GM18526 (cell line): ENCODE measurements around the gene KRT16.

Experiments
- POLR2A ChIP-seq: IDR thresholded peaks from 3 replicates; pipeline ENCODE4 v1.6.1; 2011; ENCODE audit not compliant: insufficient read length; ENCODE audit errors: extremely low read depth

Gene KRT16

DNA sequence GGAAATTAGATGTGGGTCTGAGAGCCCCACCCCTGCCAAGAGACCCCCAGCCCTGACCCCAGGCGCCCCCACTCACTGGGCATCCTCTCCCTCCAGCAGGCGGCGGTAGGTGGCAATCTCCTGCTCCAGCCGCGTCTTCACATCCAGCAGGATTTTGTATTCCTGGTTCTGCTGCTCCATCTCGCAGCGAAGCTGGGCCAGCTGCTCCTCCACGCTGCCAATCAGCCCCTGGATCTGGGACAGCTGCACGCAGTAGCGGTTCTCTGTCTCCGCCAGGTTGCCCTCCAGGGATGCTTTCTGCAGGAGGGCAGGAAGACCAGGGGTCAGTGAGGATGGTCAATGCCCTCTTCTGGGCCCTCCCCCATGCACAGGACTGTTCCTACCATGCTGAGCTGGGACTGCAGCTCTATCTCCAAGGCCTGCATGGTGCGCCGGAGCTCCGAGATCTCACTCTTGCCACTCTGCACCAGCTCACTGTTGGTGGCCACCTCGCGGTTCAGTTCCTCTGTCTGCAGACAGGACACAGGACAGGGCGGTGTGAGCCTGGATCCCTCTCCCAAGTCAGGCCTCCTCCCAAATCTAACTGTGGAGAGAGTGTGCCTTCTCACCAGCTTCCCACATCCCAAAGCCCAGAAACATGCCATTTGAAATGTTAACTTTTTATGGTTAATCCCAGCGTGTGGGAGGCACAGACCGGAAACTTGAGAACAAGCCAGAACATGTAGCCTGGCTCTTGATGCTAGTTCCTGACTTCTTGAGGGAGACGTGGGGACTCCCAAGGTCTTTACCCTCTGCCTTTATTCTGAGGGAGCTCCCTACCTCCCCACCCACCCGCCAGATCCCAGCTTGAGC, 8.2 kb upstream of the KRT16 start:
- TF ChIP-seq POLR2A: no peak

DNA sequence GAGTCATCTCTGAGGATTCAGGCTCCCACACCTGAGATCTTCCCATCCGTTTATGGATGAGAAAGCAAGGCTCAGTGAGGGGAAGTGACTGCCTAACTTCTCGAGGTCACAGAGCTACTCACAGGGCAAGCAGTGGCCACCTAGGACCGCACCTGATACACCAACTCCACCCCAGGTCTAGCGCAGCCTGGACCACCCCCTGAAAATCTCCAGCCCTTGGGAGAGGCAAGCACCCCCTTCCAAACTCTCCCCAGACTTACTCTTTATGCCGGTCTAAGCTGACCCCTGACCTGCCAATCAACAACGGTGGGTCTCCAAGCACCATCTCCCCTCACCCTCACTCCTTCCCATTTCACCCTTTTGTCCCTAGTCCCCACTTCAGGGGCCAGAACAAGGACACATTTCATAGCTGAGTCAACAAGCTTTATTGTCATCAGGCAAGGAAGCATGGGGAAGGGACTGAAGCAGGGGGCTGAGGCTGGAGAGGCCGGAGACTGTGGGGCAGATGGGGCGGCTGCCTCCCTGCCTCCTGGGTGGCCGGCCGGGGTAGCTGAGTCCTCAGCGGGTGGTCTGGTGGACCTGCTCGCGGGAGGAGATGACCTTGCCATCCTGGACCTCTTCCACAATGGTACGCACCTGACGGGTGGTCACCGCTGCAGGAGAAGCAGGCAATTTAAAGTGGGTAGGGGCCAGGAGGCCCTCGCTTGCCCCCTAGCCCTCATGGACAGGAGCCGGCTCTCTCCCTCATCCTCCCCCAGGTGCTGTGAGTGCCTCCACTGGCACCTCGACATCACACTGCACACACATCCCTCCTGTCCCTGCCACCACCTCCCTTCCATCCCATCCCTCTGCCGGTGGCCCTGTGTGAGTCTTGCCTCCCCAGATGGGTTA, 6.7 kb upstream of the KRT16 start:
- TF ChIP-seq POLR2A: no peak

DNA sequence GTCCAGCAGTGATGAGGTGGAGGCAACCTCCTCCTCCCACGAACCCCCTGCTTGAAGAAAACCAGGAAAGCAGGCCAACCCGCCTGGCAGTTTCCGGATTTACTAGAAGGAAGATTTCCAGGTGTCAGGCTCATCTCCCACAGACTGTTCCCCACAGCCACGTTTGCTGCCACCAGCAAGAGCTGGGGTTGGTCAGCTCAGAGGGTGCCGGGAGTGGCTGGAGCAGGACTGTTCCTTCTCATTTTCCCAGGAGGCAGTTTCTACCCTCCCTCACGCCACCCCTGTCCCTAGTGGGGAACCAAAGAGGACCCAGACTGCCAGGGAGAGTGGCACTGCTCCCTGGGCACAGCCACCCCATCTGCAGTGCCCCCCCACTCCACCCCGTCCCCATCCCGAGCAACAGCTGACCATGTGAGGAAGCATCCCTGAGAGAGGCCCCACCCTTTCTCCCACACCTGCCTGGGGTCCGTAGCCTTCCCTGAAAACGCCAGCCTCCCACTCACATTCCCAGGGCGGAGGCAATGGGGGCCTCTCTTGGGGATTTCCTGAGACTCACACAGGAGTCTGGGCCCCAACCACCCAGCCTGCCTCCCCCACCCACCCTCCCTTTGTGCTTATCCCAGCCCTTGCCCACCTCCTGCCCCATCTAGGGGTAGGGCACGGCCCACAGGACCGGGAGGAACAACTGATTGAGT, 5.9 kb upstream of the KRT16 start:
- no peak for TF ChIP-seq POLR2A

DNA sequence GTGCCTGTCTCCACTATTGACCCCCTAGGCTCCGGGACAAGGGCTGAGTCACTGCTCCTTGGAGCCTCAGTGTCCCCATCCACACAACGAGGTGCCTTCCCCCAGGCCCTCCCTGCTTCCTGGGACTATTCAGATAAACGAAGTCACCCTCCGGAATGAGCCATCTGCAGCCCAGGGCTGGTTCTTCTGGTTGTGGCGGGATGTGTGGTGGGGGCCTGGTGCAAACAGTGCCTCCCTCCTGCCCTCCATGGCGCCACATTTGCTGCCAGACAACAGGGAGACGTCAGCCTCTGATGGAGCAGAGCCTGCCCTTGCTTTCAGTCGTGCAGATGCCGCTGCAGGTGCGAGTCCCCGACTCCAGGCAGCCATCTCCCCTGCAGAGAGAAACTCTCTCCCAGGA, 5.1 kb upstream of the KRT16 start:
- TF ChIP-seq POLR2A: no peak

DNA sequence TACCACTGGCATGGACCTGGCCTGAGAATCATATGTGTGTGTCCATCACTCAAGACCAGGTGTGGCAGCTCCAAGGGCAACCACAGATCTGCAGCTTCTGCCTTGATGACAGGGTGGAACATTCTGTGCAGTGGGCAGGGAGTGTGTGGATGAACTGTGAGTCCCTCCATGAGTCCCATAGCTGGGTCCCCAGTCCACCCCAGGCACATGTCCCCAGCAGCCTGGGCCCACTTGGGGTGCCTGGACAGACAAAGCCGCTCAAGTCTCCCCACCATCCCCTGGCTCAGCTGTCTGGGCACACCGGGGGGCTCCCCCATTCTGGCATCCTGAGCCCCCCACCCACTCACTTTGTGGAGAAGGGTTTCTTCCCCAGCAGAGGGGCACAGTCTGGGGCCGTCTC, 4.6 kb upstream of the KRT16 start:
- no peak for TF ChIP-seq POLR2A

DNA sequence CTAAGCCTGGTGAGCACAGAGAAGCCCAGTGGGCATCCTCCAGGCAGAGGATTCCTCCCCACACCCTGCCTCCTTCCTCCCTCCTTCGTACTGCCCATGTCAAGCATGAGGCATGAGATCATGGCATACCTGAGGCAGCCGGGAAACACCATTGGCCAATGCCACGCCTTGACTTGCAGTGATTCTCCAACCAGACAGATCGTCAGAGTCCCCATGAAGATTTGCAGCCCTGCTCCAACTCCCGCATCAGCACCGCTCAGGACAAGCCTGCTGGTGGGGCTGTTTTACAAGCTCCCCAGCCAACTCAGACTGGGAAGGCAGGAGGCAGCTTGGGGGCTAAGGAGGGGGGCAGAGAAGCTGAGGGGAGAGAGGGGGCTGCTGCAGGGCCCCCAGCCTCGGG, 2.9 kb upstream of the KRT16 start:
- TF ChIP-seq POLR2A: no peak

DNA sequence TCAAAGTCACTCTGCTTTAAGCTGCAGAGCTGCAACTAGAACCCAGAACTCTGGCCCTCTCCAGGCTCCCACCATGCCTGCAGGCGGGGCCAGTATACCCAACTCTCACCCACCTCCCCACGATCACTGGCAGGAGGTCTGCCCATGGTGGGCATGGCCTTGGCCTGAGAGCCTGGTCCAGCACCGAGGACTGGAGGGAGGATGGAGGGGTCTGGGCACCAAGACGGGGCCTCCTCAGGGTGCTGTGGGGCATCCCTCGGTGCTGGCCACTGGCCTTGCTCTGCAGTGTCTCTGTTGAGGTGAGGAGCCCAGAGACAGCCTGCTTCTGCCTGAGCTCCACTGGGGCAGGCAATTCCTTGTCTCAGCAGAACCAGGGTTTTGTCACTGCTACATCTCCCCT, 1.5 kb upstream of the KRT16 start:
- TF ChIP-seq POLR2A: no peak

DNA sequence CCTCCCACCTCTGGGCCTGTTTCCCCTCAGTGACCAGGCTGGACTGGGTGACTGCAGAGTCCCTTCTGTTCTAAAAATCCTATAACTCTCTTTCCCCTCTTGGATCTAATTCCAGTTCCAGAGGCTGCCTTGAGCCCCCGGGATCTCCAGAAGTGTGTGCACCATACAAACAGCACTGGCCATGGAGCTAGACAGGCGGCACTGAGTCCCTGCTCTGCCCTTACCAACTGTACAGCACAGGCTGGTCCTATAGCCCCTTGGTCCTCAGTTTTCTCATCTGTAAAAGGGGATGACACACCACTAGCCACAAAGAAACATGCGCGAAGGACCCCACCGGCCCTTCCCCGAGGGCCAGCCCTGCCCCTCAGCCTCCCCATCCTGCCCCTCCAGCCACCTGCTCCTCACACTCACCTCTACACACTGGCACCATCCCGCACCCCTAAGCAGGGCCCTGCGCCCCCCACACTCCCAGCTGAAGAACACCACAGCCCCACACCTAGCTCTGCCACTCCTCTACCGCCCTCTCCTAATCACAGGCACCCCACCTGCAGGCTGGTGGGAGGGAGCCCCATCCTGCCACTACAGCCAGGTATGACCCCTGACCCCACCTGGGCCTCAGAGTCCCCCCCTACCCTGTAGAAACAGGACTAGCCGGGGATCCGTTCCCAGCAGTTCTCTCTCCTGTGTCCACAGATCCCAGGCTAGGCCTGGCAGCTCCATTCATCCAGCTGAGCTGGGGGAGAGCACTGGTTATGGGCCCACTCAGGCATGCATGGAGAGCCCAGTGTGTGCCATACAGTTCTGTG, 913 bp upstream of the KRT16 start:
- no peak for TF ChIP-seq POLR2A

DNA sequence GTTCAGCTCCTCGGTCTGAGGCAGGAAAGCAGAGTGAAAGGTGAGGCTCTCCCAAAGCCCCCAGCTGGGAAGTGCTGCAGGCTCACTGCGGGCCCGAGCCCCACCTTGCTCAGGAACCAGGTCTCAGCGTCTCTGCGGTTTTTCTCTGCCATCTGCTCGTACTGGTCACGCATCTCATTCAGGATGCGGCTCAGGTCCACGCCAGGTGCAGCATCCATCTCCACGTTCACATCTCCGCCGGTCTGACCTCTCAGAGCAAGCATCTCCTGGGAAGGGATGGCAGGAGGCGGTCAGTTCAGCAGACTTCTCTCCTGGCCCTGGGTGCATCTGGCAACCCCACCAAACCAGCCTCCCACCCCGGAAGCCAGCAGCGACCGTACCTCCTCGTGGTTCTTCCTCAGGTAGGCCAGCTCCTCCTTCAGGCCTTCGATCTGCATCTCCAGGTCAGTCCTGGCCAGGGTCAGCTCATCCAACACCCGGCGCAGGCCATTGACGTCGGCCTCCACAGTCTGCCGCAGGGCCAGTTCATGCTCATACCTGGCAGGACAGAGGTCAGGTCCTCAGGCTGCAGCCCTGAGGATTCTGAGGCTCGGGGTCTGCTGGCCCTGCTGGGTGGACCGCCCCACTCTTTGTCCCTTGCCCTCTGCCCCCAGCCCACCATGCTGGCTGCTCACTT, 1.5 kb downstream of the KRT16 start:
- TF ChIP-seq POLR2A: no peak

DNA sequence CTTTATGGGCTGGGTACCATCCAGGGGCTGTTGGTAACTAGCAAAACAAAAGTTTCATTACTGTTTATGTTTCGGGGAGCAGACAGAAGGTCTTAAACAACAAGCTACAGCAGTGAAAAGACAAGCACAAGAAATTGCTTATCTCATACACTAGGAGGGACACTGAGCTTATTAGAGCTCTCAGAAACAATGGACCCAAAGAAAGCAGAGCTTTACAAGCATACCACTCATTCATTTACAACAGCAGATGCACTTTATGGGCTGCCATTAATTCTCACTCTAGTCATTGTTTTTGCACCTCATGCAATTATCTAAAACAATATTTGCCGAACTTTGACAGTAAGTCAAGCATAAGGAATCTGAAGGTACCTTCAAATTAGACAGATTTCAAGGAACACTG, 10.0 kb downstream of the KRT16 start:
- TF ChIP-seq POLR2A: no peak

DNA sequence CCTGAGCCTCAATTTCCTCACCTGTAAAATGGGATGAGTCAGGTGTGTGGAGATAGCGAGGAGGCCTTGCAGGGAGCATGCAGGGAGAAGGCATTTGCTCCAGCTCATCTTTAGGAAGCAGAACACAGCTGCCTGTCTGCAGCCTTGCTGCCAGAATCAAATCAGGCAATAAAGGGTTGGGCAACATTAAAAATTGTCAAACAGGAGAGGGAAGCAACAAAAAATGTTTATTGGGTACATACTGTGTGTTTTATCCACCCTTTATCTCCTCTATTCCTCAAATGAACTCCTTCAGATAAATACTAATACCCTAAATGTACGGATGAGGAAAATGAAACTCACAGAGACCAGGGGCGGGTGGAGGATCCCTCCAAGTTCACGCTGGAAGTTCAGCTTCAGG, 12.2 kb downstream of the KRT16 start:
- TF ChIP-seq POLR2A: no peak

DNA sequence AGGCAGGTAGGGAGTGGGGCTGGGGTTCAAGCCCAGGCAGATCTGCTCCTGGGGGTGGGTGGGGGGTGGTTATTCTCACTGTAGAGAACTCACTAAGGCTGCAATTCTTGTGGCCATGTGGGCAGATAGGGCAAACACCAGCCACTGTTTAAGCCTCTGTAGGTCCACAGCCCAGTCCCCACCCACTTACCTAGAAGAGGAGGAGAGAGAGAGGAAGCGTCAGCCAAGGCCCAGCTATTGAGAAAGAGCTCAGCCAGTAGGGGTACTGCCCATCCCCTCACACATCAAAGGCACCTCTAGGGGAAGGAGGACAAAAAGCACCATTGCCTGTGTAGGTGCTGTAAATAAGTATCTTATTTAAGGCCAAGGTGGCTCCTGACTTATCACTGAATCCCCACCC, 12.9 kb downstream of the KRT16 start:
- no peak for TF ChIP-seq POLR2A

DNA sequence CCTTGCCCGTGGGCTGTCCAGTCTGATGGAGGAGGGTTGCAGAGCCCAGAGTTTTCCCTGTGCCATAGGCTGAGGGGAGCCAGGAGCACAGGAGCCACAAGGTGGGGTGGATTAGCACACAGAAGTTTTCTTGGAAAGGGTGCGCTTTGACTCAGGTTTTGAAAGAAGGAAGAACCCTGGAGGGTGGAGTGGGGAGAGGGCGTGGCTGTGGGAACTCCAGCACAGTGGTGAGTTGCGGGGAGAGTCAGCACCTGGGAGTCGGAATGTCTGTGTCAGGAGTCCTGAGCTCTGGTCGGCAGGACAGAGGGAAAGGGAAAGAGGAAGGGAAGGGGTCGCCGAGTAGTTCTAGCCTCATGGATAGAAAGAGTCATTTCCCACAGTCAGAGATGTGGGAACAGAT, 17.0 kb downstream of the KRT16 start:
- TF ChIP-seq POLR2A: no peak

DNA sequence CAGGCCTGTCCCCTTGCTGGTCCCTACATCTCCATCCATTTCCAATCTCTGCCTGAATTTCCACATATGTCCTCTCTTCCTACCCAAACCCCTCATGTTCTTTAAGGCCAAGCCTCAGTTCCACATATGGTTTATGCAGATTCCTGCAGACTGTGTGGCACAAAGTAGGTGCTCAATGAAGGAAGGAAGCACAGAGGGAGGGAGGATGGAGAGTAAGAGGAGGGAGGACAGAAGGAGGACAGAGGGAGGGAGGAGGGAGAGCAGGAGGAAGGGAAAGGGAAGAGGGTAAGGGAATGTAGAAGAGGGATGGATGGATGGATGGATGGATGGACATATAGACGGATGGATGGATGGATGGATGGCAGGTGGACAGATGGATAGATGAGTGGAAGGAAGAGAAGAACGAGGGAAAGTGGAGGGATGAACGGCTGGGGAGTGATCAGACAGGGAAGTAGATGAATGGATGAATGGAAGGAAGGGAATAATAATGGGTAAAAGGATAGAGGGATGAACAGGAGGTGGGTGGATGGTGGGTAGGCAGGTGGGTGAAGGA, 18.1 kb downstream of the KRT16 start:
- no peak for TF ChIP-seq POLR2A

DNA sequence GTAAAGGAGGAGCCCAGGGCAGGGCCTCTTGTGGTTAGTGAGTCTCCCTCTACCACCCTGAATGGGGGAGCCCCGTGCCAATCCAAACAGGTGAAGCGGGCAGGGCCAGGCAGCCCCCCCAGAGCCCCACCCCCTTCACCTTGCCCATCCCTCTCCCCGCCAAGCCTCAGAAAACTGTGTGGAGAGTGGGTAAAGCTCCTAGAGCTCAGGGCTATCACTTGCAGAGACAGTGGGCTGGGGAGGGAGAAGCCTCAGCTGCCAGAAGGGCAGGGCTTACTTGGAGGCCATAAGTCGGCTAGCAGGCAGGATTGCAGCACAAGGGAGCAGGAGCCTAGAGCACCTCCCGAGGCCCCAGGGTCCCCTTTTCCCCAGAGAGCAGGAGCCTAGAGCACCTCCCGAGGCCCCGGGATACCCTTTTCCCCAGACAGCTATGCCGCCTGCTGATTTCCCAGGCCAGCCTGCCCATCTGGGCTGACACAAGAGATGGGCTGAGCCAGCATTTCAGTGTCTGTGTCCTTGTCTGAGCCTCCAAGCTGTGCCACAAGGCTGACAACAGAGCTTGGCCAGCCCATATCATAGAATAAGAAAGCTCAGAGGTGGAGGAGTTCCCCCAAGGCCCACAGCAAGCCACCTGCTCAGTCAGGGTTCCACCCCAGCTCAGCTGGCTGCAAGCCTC, 19.1 kb downstream of the KRT16 start:
- no peak for TF ChIP-seq POLR2A
